Large intestine (tissue), 3 donors: ENCODE data around the gene MRPL54. TPM values are rescaled to one million over a fixed set of nuclear protein-coding genes. Genes with fewer than 3 reads are reported as not detected.

Experiments used
- DNase-seq, 2 donors: peaks; one replicate each; pipeline versions ENCODE4 v3.0.0 to v3.0.0-alpha.2; 2013
- H3K27ac ChIP-seq: one replicate; pipeline ENCODE4 v1.5.1; 2013; ENCODE audit warnings: low read length
- H3K27me3 ChIP-seq: 2 replicates; pipeline ENCODE4 v1.6.1; 2013; ENCODE audit warnings: low read length; ENCODE audit not compliant: control insufficient read depth, insufficient read depth
- H3K36me3 ChIP-seq: 2 replicates; pipeline ENCODE4 v1.6.1; 2013; ENCODE audit warnings: low read length; ENCODE audit not compliant: control insufficient read depth, insufficient read depth
- H3K4me1 ChIP-seq: one replicate; pipeline ENCODE4 v1.6.1; 2013; ENCODE audit warnings: low read length; ENCODE audit not compliant: control insufficient read depth, insufficient read depth
- H3K4me3 ChIP-seq: one replicate; pipeline ENCODE4 v1.5.1; 2013; ENCODE audit warnings: low read length
- H3K9me3 ChIP-seq: one replicate; pipeline ENCODE4 v1.6.1; 2013; ENCODE audit warnings: mild to moderate bottlenecking, low read depth, low read length, moderate library complexity; ENCODE audit not compliant: control insufficient read depth
- WGBS: methylation state at CpG from one replicate; pipeline ENCODE4 v1.1.5; 2013; ENCODE audit warnings: low lambda C conversion rate; ENCODE audit not compliant: insufficient coverage; 5-methylcytosine and 5-hydroxymethylcytosine counted together
- polyA plus RNA-seq: library from polyadenylated mRNA; unstranded; fragments of 120-200 nt; gene quantifications from one replicate; pipeline ENCODE4 v1.2.1, GENCODE V29; 2013

MRPL54 gene
- polyA plus RNA-seq, 1 donor: 52.1 TPM

- Histone ChIP-seq H3K27me3 (peaks cover 28% of the 10 kb centered on the region), H3K4me1 (no peaks in the 10 kb centered on the region), H3K36me3 (no peaks in the 10 kb centered on the region), H3K9me3 (peaks cover 22% of the 10 kb centered on the region), H3K27ac (no peak overlapping the region), H3K4me3 (no peak overlapping the region)
- no peak for DNase-seq
- WGBS: no CpG with 5 or more reads among the region's 25 CpGs
Measured at GRCh38 chr19:3784607-3785450, 22.3 kb downstream of the MRPL54 start.

GRCh38 chr19:3785451-3785937, 23.0 kb downstream of the MRPL54 start:
- WGBS: no CpG with 5 or more reads among the region's 47 CpGs
- Histone ChIP-seq H3K27me3 (peaks cover 33% of the 10 kb centered on the region), H3K4me1 (no peaks in the 10 kb centered on the region), H3K4me3 (no peak overlapping the region), H3K36me3 (no peaks in the 10 kb centered on the region), H3K27ac (no peak overlapping the region), H3K9me3 (peaks cover 22% of the 10 kb centered on the region)
- DNase-seq: no peak

- H3K27ac ChIP-seq: no peak within 1 kb of the TSS
- WGBS: no CpG with 5 or more reads among the region's 101 CpGs
- DNase-seq: no peak
- H3K9me3 ChIP-seq: peaks cover 19% of the 10 kb centered on the region
- peaks cover 35% of the 10 kb centered on the region for H3K27me3 ChIP-seq
- no peaks in the 10 kb centered on the region for H3K36me3 ChIP-seq
- no peak within 1 kb of the TSS for H3K4me3 ChIP-seq
- H3K4me1 ChIP-seq: no peaks in the 10 kb centered on the region
Measured at GRCh38 chr19:3785938-3786824, 23.7 kb downstream of the MRPL54 start, which contains the start of gene MATK. TSS of gene MATK (minus strand) at chr19:3786381. CDS start at chr19:3785135, 1,246 bp downstream.

GRCh38 chr19:3788996-3789778, 26.7 kb downstream of the MRPL54 start:
- Histone ChIP-seq H3K4me1 (no peaks in the 10 kb centered on the region), H3K27ac (no peak overlapping the region), H3K27me3 (peaks cover 29% of the 10 kb centered on the region), H3K4me3 (no peak overlapping the region), H3K36me3 (no peaks in the 10 kb centered on the region), H3K9me3 (no peaks in the 10 kb centered on the region)
- WGBS: no CpG with 5 or more reads among the region's 16 CpGs
- DNase-seq: no peak

- WGBS: no CpG with 5 or more reads among the region's 6 CpGs
- no peak overlapping the region for H3K4me3 ChIP-seq
- no peak overlapping the region for H3K27ac ChIP-seq
- H3K4me1 ChIP-seq: no peaks in the 10 kb centered on the region
- H3K36me3 ChIP-seq: no peaks in the 10 kb centered on the region
- DNase-seq: no peak
- H3K27me3 ChIP-seq: peaks cover 19% of the 10 kb centered on the region
- H3K9me3 ChIP-seq: no peaks in the 10 kb centered on the region
Measured at GRCh38 chr19:3790209-3790734, 27.8 kb downstream of the MRPL54 start.

- Histone ChIP-seq H3K27me3 (peaks cover 15% of the 10 kb centered on the region), H3K36me3 (no peaks in the 10 kb centered on the region), H3K4me1 (no peaks in the 10 kb centered on the region), H3K27ac (no peak overlapping the region), H3K4me3 (no peak overlapping the region), H3K9me3 (no peaks in the 10 kb centered on the region)
- WGBS: no CpG with 5 or more reads among the region's 7 CpGs
- no peak for DNase-seq
Measured at GRCh38 chr19:3790941-3791340, 28.5 kb downstream of the MRPL54 start.

GRCh38 chr19:3792114-3792513, 29.6 kb downstream of the MRPL54 start:
- no peak for DNase-seq
- WGBS: 67% methylated on average over 1 of the region's 3 CpGs
- Histone ChIP-seq H3K4me3 (no peak overlapping the region), H3K27me3 (peaks cover 7% of the 10 kb centered on the region), H3K36me3 (no peaks in the 10 kb centered on the region), H3K9me3 (no peaks in the 10 kb centered on the region), H3K27ac (no peak overlapping the region), H3K4me1 (no peaks in the 10 kb centered on the region)

- Histone ChIP-seq H3K4me1 (no peaks in the 10 kb centered on the region), H3K27ac (no peak overlapping the region), H3K27me3 (peaks cover 7% of the 10 kb centered on the region), H3K36me3 (no peaks in the 10 kb centered on the region), H3K4me3 (no peak overlapping the region), H3K9me3 (no peaks in the 10 kb centered on the region)
- WGBS: 93% methylated on average over 3 of the region's 3 CpGs
- no peak for DNase-seq
Measured at GRCh38 chr19:3793799-3794198, 31.3 kb downstream of the MRPL54 start.

- no CpG with 5 or more reads among the region's 2 CpGs for WGBS
- no peaks in the 10 kb centered on the region for H3K36me3 ChIP-seq
- H3K27ac ChIP-seq: no peak overlapping the region
- no peaks in the 10 kb centered on the region for H3K4me1 ChIP-seq
- no peak overlapping the region for H3K4me3 ChIP-seq
- H3K9me3 ChIP-seq: peaks cover 2% of the 10 kb centered on the region
- DNase-seq: no peak
- peaks cover 16% of the 10 kb centered on the region for H3K27me3 ChIP-seq
Measured at GRCh38 chr19:3796358-3796757, 33.9 kb downstream of the MRPL54 start.
